RWPE1 (cell line): ENCODE data around the gene AKR1B1.
A peak's percentile ranks its signal among the peaks of the same experiment; 100 is the strongest.

Experiments used
- CTCF ChIA-PET: fragments of 350-600 bp; sonication (Branson Sonifier 250); formaldehyde crosslinking; extraction: SDS; loops from one replicate; lab custom pipeline; 2021; lab: Yijun Ruan, JAX
- POLR2A ChIA-PET: fragments of 400-600 bp; formaldehyde crosslinking; extraction: SDS; loops from one replicate; lab custom pipeline; 2020; ENCODE audit warnings: antibody characterized with exemption; ENCODE audit not compliant: low non-redundant PET; lab: Yijun Ruan, JAX
- DNase-seq: peaks from one replicate; pipeline ENCODE4 v3.0.0; 2012; ENCODE audit warnings: low spot score
- H3K27ac ChIP-seq: fragments of 450-650 bp; 2 replicates; pipeline ENCODE4 v1.5.1; 2017
- CTCF ChIP-seq: fragments of 450-650 bp; conservative IDR thresholded peaks from 2 replicates; pipeline ENCODE4 v1.5.1; 2017; ENCODE audit warnings: low read depth, mild to moderate bottlenecking

AKR1B1 gene

GRCh38 chr7:134465491-134465890, 6.6 kb upstream of the AKR1B1 start:
- DNase-seq, result no peak
- CTCF ChIA-PET, result no interaction called here
- no peak overlapping the region for H3K27ac ChIP-seq
- POLR2A ChIA-PET, result no interaction called here
- TF ChIP-seq CTCF, result no peak

GRCh38 chr7:134464496-134464895, 5.6 kb upstream of the AKR1B1 start:
- CTCF ChIA-PET, result interaction anchor here (0.6 kb wide), 1 partner anchor 664 kb away, joined by 3 read pairs; no protein-coding TSS in a partner anchor
- POLR2A ChIA-PET, result no interaction called here

GRCh38 chr7:134463751-134464150, 4.9 kb upstream of the AKR1B1 start:
- ChIA-PET POLR2A (no interaction called here), CTCF (no interaction called here)
- no peak for DNase-seq
- no peak for TF ChIP-seq CTCF
- H3K27ac ChIP-seq, result no peak overlapping the region

More at GRCh38 chr7:134464496-134464895, 5.6 kb upstream of the AKR1B1 start:
- no peak overlapping the region for H3K27ac ChIP-seq
- DNase-seq, result no peak
- TF ChIP-seq CTCF, result no peak

GRCh38 chr7:134462337-134462925, 3.5 kb upstream of the AKR1B1 start:
- peak; percentile 30 for DNase-seq
- TF ChIP-seq CTCF, result no peak
- H3K27ac ChIP-seq, result no peak overlapping the region
- ChIA-PET CTCF (no interaction called here), POLR2A (no interaction called here)

- POLR2A ChIA-PET, result no interaction called here
- no peak for DNase-seq
- CTCF ChIA-PET, result no interaction called here
- H3K27ac ChIP-seq, result no peak overlapping the region
- no peak for TF ChIP-seq CTCF
Observed at GRCh38 chr7:134461916-134462315, 3.0 kb upstream of the AKR1B1 start.

- CTCF ChIA-PET, result no interaction called here
- DNase-seq, result no peak
- TF ChIP-seq CTCF, result no peak
- POLR2A ChIA-PET, result no interaction called here
- H3K27ac ChIP-seq, result no peak overlapping the region
Observed at GRCh38 chr7:134459981-134460380, 1.1 kb upstream of the AKR1B1 start.
